Measurements from ENCODE around the gene NSUN7.

NSUN7 gene

DNA sequence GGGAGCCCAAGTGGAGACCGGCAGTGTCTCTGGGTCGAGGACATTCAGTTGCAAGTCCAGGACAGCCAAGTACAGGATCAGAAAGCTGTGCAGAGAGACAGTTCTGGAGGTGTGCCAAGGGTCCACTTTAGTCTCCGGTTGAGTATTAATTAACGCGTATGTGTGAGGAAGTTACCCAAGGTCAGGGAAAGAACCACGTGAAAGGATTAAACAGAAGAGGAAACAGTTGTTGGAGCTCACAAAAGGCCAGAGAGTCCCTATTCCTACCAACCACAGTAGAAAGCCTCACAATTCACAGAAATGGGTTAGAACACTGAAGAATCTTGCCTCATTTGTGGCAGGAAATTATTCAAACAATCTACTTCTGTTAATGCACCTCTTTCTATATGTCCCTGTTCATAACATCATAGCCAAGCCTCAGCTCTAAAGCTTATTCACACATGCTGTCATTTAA, 17.9 kb upstream of the NSUN7 start:
- DNase-seq: peak; percentile 42
- Histone ChIP-seq H3K4me1 (peaks cover 2% of the 10 kb centered on the region; the same call in 1 of the 2 replicates), H3K9me3 (no peaks in the 10 kb centered on the region), H3K4me3 (ENCODE audit: low read depth, low read length) (no peak overlapping the region), H3K36me3 (no peaks in the 10 kb centered on the region), H3K27me3 (peaks cover 5% of the 10 kb centered on the region; the same call in 1 of the 2 replicates)
- TF ChIP-seq CTCF (IDR thresholded peaks at IDR 0.05; ENCODE audit: low read depth, low read length): no peak

- no peaks in the 10 kb centered on the region for H3K36me3 ChIP-seq
- TF ChIP-seq CTCF (IDR thresholded peaks at IDR 0.05; ENCODE audit: low read depth, low read length): no peak
- DNase-seq: no peak
- peaks cover 1% of the 10 kb centered on the region; the same call in 1 of the 2 replicates for H3K27me3 ChIP-seq
- no peak overlapping the region for H3K4me3 ChIP-seq (ENCODE audit: low read depth, low read length)
- H3K9me3 ChIP-seq: no peaks in the 10 kb centered on the region
- peaks cover 2% of the 10 kb centered on the region; the same call in 1 of the 2 replicates for H3K4me1 ChIP-seq
These were observed 16.0 kb upstream of the NSUN7 start for GRCh38 chr4:40733752-40734151.

GRCh38 chr4:40734497-40734896, 15.3 kb upstream of the NSUN7 start:
- no peak for DNase-seq
- H3K36me3 ChIP-seq: no peaks in the 10 kb centered on the region
- no peaks in the 10 kb centered on the region for H3K9me3 ChIP-seq
- peaks cover 2% of the 10 kb centered on the region; the same call in 1 of the 2 replicates for H3K4me1 ChIP-seq
- no peaks in the 10 kb centered on the region for H3K27me3 ChIP-seq
- no peak for TF ChIP-seq CTCF (IDR thresholded peaks at IDR 0.05; ENCODE audit: low read depth, low read length)
- H3K4me3 ChIP-seq (ENCODE audit: low read depth, low read length): no peak overlapping the region

- Histone ChIP-seq H3K9me3 (no peaks in the 10 kb centered on the region), H3K4me3 (ENCODE audit: low read depth, low read length) (no peak overlapping the region), H3K36me3 (no peaks in the 10 kb centered on the region), H3K4me1 (no peaks in the 10 kb centered on the region; the same call in 1 of the 2 replicates), H3K27me3 (no peaks in the 10 kb centered on the region)
- no peak for DNase-seq
- peak; percentile 42 for TF ChIP-seq CTCF (IDR thresholded peaks at IDR 0.05; ENCODE audit: low read depth, low read length)
These were observed 12.8 kb upstream of the NSUN7 start for GRCh38 chr4:40736910-40737309.

DNA sequence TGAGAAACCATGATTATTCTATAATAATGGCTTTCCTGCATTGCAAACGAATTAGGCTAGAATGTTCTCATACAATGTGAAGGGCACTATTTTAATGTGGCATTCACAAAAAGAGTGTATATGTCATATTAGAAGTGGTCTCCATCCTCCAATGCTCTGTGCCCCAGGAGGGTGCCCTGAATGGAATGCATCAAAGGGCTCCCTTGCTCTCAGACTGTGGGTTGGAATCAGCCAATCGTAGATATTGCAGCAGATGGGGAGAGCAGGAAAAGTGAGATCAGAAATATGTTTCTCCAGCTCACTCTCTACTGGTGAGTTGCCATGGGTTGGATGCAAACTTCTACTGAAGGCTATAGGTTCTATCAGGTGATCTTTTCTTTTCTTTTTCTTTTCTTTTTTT, 11.9 kb upstream of the NSUN7 start:
- Histone ChIP-seq H3K9me3 (no peaks in the 10 kb centered on the region), H3K27me3 (no peaks in the 10 kb centered on the region), H3K4me3 (ENCODE audit: low read depth, low read length) (no peak overlapping the region), H3K36me3 (no peaks in the 10 kb centered on the region), H3K4me1 (no peaks in the 10 kb centered on the region)
- no peak for DNase-seq
- TF ChIP-seq CTCF (IDR thresholded peaks at IDR 0.05; ENCODE audit: low read depth, low read length): no peak

DNA sequence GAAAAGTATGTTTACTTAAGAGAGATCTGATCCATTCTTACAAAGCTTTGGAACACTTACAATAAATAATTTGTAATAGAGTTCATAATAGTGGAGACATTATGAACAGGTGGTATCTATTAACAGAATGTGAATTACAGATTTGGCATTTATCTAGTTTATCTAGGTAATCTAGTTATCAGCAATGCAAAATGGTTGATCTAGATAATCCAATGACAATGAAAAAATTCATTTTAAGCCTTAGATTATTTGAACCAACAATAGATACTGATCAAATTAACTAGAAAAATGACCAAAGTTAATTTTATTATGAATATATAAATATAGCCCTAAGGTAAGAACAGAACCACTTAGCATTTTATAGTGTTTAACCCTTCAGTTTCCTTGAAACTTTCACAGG, 10.4 kb upstream of the NSUN7 start:
- H3K9me3 ChIP-seq: no peaks in the 10 kb centered on the region
- no peak for TF ChIP-seq CTCF (IDR thresholded peaks at IDR 0.05; ENCODE audit: low read depth, low read length)
- no peaks in the 10 kb centered on the region for H3K36me3 ChIP-seq
- no peaks in the 10 kb centered on the region for H3K4me1 ChIP-seq
- no peak overlapping the region for H3K4me3 ChIP-seq (ENCODE audit: low read depth, low read length)
- no peak for DNase-seq
- no peaks in the 10 kb centered on the region for H3K27me3 ChIP-seq
